K562 (cell line): ENCODE results near the gene RALGAPB. TPM values are rescaled to one million over a fixed set of nuclear protein-coding genes. Genes with fewer than 3 reads are reported as not detected.

Experiments
- ATAC-seq: fragments of 200-7000 bp; cut with Tn5 transposase; 3 replicates; pipeline ENCODE4 v1.9.1; 2020; ENCODE audit warnings: moderate library complexity
- BruUV-seq: library from RNA; stranded (reverse); fragments of 400-500 nt; replicated peaks from 2 replicates; lab custom pipeline; 2021; lab: Mats Ljungman, UMichigan
- CTCF ChIA-PET: fragments of 300-600 bp; formaldehyde crosslinking; extraction: SDS; loops from one replicate; lab custom pipeline; 2021; ENCODE audit warnings: low intra/inter-chr PET ratio; lab: Yijun Ruan, JAX
- POLR2A ChIA-PET: fragments of 300-600, 350-650 bp; sonication (Branson Sonifier 250); formaldehyde crosslinking; extraction: SDS; loops from one replicate; lab custom pipeline; 2021; ENCODE audit warnings: antibody characterized with exemption, inconsistent platforms; lab: Yijun Ruan, JAX
- DNase-seq, 4 experiments: peaks; one replicate each; pipeline versions ENCODE4 v3.0.0 to v3.0.0-alpha.2; 2011 to 2018; ENCODE audit warnings: low spot score in 3 of 4, mixed read lengths in 3 of 4; ENCODE audit errors: extremely low read depth in 1 of 4
- FAIRE-seq: peaks from 2 replicates; lab custom pipeline; 2011; peaks lifted over from hg19 to GRCh38; lab: Jason Lieb, UNC
- H2AFZ ChIP-seq: 2 replicates; pipeline ENCODE4 v1.6.0; 2011; ENCODE audit warnings: low read depth, low read length, control low read depth, inconsistent platforms
- H3K27ac ChIP-seq: fragments of 200-600 bp; 3 replicates; pipeline ENCODE4 v1.8.0; 2011; ENCODE audit warnings: low read depth, mild to moderate bottlenecking, control low read depth, inconsistent platforms, low read length, moderate library complexity, mixed read lengths; ENCODE audit errors: extremely low read depth
- H3K27me3 ChIP-seq, 2 experiments: fragments of 300-600 bp in 1 of 2; 2 replicates in 1 of 2; 3 replicates in 1 of 2; pipeline versions ENCODE4 v1.6.0 to v1.8.0; 2011; ENCODE audit warnings: inconsistent platforms in 2 of 2, low read length in 2 of 2, mild to moderate bottlenecking in 1 of 2, mixed read lengths in 1 of 2, moderate library complexity in 1 of 2; ENCODE audit not compliant: control insufficient read depth in 2 of 2, insufficient read depth in 2 of 2
- H3K36me3 ChIP-seq: fragments of 300-600 bp; 3 replicates; pipeline ENCODE4 v1.8.0; 2011; ENCODE audit warnings: mild to moderate bottlenecking, low read length, inconsistent platforms; ENCODE audit not compliant: control insufficient read depth, insufficient read depth
- H3K4me1 ChIP-seq, 2 experiments: fragments of 200-600 bp in 1 of 2; replicated peaks in 1 of 2; 2 replicates in 1 of 2; 3 replicates in 1 of 2; pipeline versions ENCODE4 v1.5.1 to v1.8.0; 2011; ENCODE audit warnings: inconsistent platforms in 2 of 2, low read length in 2 of 2, mild to moderate bottlenecking in 1 of 2, mixed read lengths in 1 of 2, moderate library complexity in 1 of 2; ENCODE audit not compliant: control insufficient read depth in 2 of 2, insufficient read depth in 2 of 2
- H3K4me2 ChIP-seq: 2 replicates; pipeline ENCODE4 v1.6.1; 2011; ENCODE audit warnings: low read length, control low read depth, inconsistent platforms, mixed read lengths; ENCODE audit not compliant: insufficient read depth
- H3K4me3 ChIP-seq: fragments of 200-600 bp; sonication (generic), shearing (Covaris generic); 2 replicates; pipeline ENCODE4 v1.5.1; 2016; ENCODE audit warnings: control low read depth, inconsistent platforms
- H3K79me2 ChIP-seq: fragments of 200-600 bp; 3 replicates; pipeline ENCODE4 v1.8.0; 2011; ENCODE audit warnings: low read length, inconsistent platforms; ENCODE audit not compliant: control insufficient read depth, insufficient read depth
- H3K9ac ChIP-seq, 2 experiments: 2 replicates each; pipeline versions ENCODE4 v1.6.0 to v1.6.1; 2011; ENCODE audit warnings: low read depth in 2 of 2, low read length in 2 of 2, control low read depth in 1 of 2, inconsistent platforms in 1 of 2, mild to moderate bottlenecking in 1 of 2, mixed read lengths in 1 of 2; ENCODE audit not compliant: insufficient read depth in 1 of 2
- H3K9me1 ChIP-seq: one replicate; pipeline ENCODE4 v1.6.0; 2011; ENCODE audit warnings: inconsistent platforms, mild to moderate bottlenecking, low read length, moderate library complexity; ENCODE audit not compliant: control insufficient read depth, insufficient read depth
- H3K9me3 ChIP-seq: replicated peaks from 2 replicates; pipeline ENCODE4 v1.5.1; 2011; ENCODE audit warnings: low read depth, low read length, inconsistent platforms; ENCODE audit not compliant: control insufficient read depth, insufficient read depth
- H4K20me1 ChIP-seq: replicated peaks from 2 replicates; pipeline ENCODE4 v1.6.1; 2011; ENCODE audit warnings: low read length, inconsistent platforms, mixed read lengths; ENCODE audit not compliant: control insufficient read depth, insufficient read depth
- ZBTB17 ChIP-seq: fragments of 450-650 bp; formaldehyde crosslinking; IDR thresholded peaks from 2 replicates; pipeline ENCODE4 v1.4.0; 2020; ENCODE audit warnings: mild to moderate bottlenecking
- WGBS: fragments of 100-300 bp; shearing (Covaris generic); methylation state at CpG from one replicate; pipeline ENCODE4 v1.1.6; 2016; ENCODE audit warnings: low coverage, mixed read lengths; ENCODE audit not compliant: insufficient coverage; ENCODE audit errors: missing lambda C conversion rate; 5-methylcytosine and 5-hydroxymethylcytosine counted together
- in situ Hi-C: fragments of 300-500 bp; cut with MboI; formaldehyde crosslinking; loops from 4 replicates; pipeline ENCODE4 v1.15.0; 2018; ENCODE audit warnings: inconsistent platforms, mixed read lengths
- intact Hi-C: fragments of 100-400 bp; cut with micrococcal nuclease; formaldehyde crosslinking; loops from 2 replicates; pipeline ENCODE4 v1.14.2; 2022
- polyA plus RNA-seq, 8 experiments: library from polyadenylated mRNA; depleted of rRNA in 4 of 8; stranded (reverse) in 5 of 8; unstranded in 3 of 8; fragments of >200 nt; fragmentation: Nextera tagmentation in 2 of 8; fragmentation: Illumina TruSeq in 1 of 8; extraction: Ambion mirVana in 2 of 8; extraction: Trizol in 1 of 8; gene quantifications; 2 replicates each; pipeline versions ENCODE4 v1.2.1 to v1.2.3, GENCODE V29; 2011 to 2014; ENCODE audit warnings: inconsistent platforms in 1 of 8, missing spikeins in 1 of 8
- total RNA-seq, 7 experiments: library from RNA; depleted of rRNA in 6 of 7; stranded (reverse); fragments of >200 nt in 6 of 7; fragmentation: Illumina TruSeq in 2 of 7; extraction: Trizol in 2 of 7; gene quantifications; 2 replicates each; pipeline versions ENCODE4 v1.2.1 to v1.2.3, GENCODE V29; 2011 to 2021; ENCODE audit warnings: low replicate concordance in 1 of 7
- TF ChIP-seq, protein P1 (sequence below): fragments of 450-650 bp; IDR thresholded peaks from 2 replicates; pipeline ENCODE4 v1.6.1; 2016; ENCODE audit warnings: mild to moderate bottlenecking, moderate library complexity
- TF ChIP-seq, protein P2 (sequence below): fragments of 200-800 bp; sonication (Bioruptor generic); IDR thresholded peaks from 2 replicates; pipeline ENCODE4 v1.6.1; 2016; ENCODE audit warnings: missing genetic modification characterization, missing compliant biosample characterization
- TF ChIP-seq, protein P3 (sequence below): fragments of 450-650 bp; formaldehyde crosslinking; conservative IDR thresholded peaks from 2 replicates; pipeline ENCODE4 v1.4.0; 2022; ENCODE audit warnings: mild to moderate bottlenecking, missing genetic modification characterization

RALGAPB gene
- total and polyA plus RNA-seq, 9 of the 15 experiments (the other 6 are each of a cell fraction or from before 2014, with no cell fraction given), result 4.3 to 25.6 (median 13.6) TPM

DNA sequence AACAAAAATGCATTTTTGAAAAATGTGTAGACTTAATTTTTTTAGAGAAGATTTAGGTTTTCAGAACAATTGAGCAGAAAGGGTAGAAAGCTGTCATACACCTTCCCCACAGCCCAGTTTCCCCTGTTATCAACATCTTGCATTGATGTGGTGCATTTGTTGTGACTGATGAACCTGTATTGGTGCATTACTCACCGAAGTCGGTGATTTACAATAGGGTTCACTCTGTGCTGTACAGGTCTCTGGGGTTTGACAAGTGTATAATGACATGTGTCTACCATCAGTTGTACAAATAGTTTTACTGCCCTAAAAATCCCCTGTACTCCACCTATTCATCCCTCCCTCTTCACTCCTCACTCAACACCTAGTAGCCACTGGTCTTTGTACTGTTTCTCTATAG lies 84.5 kb downstream of the RALGAPB start:
- 100% methylated on average over 2 of the region's 2 CpGs for WGBS
- H4K20me1 ChIP-seq, result no peaks in the 10 kb centered on the region
- BruUV-seq, result no TSS peak
- H2AFZ ChIP-seq, result no peak overlapping the region
- H3K9me1 ChIP-seq, result no peaks in the 10 kb centered on the region
- H3K27ac ChIP-seq, result no peak overlapping the region
- H3K36me3 ChIP-seq, result peaks cover 71% of the 10 kb centered on the region
- in situ Hi-C loops, result no loop called here
- FAIRE-seq (no peak), DNase-seq (no peak), ATAC-seq (no peak)
- CTCF ChIA-PET, result no interaction called here
- no peaks in the 10 kb centered on the region for H3K9me3 ChIP-seq
- TF ChIP-seq, protein P1, sequence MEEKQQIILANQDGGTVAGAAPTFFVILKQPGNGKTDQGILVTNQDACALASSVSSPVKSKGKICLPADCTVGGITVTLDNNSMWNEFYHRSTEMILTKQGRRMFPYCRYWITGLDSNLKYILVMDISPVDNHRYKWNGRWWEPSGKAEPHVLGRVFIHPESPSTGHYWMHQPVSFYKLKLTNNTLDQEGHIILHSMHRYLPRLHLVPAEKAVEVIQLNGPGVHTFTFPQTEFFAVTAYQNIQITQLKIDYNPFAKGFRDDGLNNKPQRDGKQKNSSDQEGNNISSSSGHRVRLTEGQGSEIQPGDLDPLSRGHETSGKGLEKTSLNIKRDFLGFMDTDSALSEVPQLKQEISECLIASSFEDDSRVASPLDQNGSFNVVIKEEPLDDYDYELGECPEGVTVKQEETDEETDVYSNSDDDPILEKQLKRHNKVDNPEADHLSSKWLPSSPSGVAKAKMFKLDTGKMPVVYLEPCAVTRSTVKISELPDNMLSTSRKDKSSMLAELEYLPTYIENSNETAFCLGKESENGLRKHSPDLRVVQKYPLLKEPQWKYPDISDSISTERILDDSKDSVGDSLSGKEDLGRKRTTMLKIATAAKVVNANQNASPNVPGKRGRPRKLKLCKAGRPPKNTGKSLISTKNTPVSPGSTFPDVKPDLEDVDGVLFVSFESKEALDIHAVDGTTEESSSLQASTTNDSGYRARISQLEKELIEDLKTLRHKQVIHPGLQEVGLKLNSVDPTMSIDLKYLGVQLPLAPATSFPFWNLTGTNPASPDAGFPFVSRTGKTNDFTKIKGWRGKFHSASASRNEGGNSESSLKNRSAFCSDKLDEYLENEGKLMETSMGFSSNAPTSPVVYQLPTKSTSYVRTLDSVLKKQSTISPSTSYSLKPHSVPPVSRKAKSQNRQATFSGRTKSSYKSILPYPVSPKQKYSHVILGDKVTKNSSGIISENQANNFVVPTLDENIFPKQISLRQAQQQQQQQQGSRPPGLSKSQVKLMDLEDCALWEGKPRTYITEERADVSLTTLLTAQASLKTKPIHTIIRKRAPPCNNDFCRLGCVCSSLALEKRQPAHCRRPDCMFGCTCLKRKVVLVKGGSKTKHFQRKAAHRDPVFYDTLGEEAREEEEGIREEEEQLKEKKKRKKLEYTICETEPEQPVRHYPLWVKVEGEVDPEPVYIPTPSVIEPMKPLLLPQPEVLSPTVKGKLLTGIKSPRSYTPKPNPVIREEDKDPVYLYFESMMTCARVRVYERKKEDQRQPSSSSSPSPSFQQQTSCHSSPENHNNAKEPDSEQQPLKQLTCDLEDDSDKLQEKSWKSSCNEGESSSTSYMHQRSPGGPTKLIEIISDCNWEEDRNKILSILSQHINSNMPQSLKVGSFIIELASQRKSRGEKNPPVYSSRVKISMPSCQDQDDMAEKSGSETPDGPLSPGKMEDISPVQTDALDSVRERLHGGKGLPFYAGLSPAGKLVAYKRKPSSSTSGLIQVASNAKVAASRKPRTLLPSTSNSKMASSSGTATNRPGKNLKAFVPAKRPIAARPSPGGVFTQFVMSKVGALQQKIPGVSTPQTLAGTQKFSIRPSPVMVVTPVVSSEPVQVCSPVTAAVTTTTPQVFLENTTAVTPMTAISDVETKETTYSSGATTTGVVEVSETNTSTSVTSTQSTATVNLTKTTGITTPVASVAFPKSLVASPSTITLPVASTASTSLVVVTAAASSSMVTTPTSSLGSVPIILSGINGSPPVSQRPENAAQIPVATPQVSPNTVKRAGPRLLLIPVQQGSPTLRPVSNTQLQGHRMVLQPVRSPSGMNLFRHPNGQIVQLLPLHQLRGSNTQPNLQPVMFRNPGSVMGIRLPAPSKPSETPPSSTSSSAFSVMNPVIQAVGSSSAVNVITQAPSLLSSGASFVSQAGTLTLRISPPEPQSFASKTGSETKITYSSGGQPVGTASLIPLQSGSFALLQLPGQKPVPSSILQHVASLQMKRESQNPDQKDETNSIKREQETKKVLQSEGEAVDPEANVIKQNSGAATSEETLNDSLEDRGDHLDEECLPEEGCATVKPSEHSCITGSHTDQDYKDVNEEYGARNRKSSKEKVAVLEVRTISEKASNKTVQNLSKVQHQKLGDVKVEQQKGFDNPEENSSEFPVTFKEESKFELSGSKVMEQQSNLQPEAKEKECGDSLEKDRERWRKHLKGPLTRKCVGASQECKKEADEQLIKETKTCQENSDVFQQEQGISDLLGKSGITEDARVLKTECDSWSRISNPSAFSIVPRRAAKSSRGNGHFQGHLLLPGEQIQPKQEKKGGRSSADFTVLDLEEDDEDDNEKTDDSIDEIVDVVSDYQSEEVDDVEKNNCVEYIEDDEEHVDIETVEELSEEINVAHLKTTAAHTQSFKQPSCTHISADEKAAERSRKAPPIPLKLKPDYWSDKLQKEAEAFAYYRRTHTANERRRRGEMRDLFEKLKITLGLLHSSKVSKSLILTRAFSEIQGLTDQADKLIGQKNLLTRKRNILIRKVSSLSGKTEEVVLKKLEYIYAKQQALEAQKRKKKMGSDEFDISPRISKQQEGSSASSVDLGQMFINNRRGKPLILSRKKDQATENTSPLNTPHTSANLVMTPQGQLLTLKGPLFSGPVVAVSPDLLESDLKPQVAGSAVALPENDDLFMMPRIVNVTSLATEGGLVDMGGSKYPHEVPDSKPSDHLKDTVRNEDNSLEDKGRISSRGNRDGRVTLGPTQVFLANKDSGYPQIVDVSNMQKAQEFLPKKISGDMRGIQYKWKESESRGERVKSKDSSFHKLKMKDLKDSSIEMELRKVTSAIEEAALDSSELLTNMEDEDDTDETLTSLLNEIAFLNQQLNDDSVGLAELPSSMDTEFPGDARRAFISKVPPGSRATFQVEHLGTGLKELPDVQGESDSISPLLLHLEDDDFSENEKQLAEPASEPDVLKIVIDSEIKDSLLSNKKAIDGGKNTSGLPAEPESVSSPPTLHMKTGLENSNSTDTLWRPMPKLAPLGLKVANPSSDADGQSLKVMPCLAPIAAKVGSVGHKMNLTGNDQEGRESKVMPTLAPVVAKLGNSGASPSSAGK, result no peak
- TF ChIP-seq, protein P2, sequence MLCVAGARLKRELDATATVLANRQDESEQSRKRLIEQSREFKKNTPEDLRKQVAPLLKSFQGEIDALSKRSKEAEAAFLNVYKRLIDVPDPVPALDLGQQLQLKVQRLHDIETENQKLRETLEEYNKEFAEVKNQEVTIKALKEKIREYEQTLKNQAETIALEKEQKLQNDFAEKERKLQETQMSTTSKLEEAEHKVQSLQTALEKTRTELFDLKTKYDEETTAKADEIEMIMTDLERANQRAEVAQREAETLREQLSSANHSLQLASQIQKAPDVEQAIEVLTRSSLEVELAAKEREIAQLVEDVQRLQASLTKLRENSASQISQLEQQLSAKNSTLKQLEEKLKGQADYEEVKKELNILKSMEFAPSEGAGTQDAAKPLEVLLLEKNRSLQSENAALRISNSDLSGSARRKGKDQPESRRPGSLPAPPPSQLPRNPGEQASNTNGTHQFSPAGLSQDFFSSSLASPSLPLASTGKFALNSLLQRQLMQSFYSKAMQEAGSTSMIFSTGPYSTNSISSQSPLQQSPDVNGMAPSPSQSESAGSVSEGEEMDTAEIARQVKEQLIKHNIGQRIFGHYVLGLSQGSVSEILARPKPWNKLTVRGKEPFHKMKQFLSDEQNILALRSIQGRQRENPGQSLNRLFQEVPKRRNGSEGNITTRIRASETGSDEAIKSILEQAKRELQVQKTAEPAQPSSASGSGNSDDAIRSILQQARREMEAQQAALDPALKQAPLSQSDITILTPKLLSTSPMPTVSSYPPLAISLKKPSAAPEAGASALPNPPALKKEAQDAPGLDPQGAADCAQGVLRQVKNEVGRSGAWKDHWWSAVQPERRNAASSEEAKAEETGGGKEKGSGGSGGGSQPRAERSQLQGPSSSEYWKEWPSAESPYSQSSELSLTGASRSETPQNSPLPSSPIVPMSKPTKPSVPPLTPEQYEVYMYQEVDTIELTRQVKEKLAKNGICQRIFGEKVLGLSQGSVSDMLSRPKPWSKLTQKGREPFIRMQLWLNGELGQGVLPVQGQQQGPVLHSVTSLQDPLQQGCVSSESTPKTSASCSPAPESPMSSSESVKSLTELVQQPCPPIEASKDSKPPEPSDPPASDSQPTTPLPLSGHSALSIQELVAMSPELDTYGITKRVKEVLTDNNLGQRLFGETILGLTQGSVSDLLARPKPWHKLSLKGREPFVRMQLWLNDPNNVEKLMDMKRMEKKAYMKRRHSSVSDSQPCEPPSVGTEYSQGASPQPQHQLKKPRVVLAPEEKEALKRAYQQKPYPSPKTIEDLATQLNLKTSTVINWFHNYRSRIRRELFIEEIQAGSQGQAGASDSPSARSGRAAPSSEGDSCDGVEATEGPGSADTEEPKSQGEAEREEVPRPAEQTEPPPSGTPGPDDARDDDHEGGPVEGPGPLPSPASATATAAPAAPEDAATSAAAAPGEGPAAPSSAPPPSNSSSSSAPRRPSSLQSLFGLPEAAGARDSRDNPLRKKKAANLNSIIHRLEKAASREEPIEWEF (CRISPR knock-in tag), result no peak
- TF ChIP-seq, protein P3, sequence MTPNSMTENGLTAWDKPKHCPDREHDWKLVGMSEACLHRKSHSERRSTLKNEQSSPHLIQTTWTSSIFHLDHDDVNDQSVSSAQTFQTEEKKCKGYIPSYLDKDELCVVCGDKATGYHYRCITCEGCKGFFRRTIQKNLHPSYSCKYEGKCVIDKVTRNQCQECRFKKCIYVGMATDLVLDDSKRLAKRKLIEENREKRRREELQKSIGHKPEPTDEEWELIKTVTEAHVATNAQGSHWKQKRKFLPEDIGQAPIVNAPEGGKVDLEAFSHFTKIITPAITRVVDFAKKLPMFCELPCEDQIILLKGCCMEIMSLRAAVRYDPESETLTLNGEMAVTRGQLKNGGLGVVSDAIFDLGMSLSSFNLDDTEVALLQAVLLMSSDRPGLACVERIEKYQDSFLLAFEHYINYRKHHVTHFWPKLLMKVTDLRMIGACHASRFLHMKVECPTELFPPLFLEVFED, result no peak
- no peak for TF ChIP-seq ZBTB17 (CRISPR knock-in tag)
- intact Hi-C loops, result no loop called here
- H3K27me3 ChIP-seq, result no peaks in the 10 kb centered on the region
- POLR2A ChIA-PET, result no interaction called here
- H3K9ac ChIP-seq, result no peak overlapping the region
- H3K4me3 ChIP-seq, result no peak overlapping the region
- no peaks in the 10 kb centered on the region for H3K79me2 ChIP-seq
- no peaks in the 10 kb centered on the region; a peak in 1 of 5 replicates for H3K4me1 ChIP-seq
- no peak overlapping the region for H3K4me2 ChIP-seq
